NCI-H1105 (cell line): Measurements from ENCODE around the gene IL1RAPL2.
"Not testable (repeated sequence)": the region's sequence is repeated elsewhere in the genome, so short reads cannot be mapped to it uniquely, and the experiment has no call there.

Experiments used
- DNase-seq: peaks from one replicate; lab custom pipeline; 2025; lab: John Stamatoyannopoulos, UW

The IL1RAPL2 gene

DNA sequence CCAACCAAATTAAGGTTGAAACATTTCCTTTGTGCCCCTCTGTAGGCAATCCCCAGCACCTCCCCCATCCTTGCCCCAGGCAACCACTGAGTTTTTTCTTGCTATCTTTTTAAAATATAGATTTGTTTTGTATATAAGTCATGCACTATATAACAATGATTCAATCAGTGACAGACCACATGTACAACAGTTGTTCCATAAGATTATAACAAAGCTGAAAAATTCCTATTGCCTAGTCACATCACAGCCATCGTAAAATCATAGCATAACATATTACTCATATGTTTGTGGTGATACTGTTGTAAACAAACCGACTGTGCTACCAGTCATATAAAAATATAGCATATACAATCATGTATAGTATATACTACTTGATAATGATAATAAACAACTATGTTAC, 1044.4 kb downstream of the IL1RAPL2 start:
- DNase-seq: no peak

DNA sequence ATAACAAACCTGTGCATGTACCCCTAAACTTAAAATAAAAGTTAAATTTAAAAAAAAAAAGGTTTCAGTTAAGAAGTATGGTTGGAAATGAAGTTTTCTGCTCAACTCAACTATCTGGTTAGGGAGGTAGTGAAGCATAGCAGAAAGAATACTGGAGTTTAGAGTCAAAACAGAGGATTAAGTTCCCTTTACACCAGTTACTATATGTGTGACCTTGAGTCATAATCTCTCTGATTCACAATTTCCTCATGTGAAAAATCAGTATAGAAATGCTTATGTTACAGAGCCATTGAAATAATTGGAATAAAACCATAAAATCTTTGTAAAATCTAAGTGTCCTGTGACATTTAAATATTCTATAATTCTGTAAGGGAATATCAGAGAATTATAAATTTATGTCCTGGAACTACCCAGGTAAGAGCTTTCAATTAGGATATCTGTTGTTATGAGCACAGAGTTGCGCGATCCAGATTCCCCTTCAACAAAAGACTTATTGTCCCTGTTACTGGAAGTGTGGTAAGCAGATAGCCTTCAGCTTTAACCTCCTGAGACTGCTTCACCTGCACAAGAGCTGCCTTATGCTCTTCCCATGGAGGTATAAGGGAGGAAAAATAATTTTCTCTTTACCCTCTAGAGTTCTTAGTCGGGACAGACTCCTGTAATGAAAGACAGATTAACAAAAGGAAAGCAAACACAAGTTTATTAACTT, 1052.5 kb downstream of the IL1RAPL2 start:
- DNase-seq: no peak

DNA sequence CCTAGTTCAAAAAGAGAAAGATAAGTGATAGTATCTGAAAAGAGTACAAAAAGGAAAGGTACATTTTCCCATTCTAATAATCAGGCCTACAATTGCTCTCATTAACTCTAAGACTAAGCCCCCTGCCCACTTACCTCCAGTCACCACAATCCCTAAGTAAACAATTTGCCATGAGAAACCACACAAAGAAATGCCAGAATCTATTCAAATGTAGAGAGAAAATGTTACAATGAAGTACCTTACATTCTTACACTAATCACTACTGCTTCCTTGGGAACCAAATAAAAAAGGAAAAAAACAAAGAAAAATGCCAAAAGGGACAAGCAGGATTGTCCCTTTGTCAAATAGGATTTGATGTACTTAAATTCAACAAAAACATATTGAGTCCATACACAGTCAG, 1068.2 kb downstream of the IL1RAPL2 start:
- DNase-seq: no peak

DNA sequence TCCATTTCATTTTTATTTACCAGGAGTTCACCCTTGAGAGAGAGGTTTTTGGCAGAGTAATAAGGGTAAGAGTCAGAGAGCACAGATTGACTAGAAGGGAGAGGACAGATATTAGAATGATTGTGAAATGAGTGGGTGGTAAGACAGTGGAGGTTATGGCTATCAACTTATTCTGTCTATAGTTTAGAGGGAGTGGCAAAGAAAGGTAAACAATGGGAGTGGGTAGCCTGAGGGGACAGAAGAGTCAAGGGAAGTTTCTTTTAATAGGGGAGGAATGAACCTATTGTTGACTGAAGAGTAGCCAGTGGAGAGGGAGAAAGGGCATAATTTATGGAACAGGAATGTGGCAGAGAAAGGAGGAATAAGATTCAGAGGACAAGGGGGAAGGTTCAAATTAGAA, 1069.8 kb downstream of the IL1RAPL2 start:
- no peak for DNase-seq

DNA sequence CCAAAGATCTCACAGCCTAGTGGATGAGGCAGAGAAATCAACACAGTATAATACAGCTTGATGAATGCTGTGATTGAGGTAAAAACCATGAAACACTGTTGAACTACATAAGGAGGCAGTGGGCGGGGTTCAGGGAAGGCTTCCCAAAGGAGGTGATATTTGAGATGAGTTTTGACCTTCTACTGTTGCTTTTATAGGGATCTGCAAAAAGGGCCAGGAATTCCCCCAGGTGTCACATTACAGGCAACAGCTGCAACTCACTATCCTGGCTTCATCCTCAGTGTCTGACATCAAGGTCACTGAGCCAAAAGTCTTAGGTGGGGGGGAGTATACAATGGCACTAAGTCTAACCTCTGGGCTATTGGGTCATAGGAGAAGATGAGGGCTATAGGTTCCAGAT, 1070.7 kb downstream of the IL1RAPL2 start:
- no peak for DNase-seq

DNA sequence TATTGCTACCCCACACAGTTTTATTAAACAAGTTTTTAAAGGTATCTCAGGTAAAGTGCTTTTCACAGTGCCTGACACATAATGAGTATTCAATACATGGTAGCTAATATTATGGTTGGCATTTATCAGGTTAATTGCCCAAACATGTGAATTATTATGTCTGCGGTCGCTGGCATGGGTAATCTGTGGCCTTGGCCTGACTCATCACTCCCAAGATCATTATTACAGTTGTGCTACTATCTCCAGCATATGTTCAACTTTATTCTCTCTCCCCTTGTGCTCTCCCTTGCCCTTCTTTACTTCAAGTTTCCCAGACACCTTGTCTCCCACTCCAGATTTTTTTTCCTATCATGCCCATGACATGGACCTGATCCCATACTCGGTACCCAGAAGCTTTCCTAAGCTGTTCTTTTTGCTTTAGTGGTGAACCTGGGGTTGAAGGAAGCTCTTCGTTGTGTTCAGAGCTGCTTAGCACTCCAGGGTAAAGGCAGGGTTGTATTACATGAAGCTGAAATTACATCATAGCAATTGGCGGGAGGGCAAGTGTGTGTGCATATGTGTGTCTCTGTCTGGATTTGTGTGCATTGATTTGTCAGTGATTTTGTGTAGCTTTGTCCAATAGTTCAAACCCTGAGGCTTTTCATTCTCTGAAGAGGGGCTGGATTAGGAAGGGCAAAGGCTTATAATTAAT, 1079.8 kb downstream of the IL1RAPL2 start:
- no peak for DNase-seq

DNA sequence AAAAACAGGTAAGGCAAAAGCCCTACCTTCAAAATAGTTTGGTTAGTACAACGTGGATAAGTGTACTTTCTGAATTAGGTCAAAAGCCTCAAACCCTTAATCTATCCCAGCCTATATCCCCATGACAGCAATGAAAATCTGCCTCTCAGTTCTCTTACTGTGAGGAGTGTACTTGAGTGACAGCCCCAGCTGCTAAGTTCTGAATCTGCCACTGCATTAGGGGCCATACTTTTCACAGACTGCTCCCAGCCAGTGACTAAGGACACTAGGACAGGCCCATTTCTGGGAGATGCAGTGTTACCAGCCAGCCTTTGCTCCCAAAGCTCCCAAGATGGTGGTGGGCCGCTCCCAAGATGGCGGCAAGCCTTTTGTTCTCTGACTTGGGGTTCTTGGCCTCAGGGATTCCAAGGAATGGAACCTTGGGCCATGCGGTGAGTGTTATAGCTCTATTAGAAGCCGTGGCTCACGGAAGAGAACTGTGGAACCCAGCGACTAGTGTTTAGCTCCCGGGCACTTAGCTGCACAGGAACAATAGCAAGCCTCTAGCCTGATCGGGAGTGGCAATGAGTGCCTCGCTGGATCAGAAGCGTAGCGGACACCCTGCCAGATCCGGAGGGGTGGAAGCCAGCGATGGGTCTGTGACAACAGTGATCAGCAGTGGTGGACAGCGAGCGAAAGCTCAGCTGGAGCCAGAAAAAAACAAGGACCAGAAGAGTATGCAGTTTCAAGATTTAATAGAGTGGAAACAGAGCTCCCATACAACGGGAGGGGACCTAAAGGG, 1080.8 kb downstream of the IL1RAPL2 start:
- DNase-seq: no peak

DNA sequence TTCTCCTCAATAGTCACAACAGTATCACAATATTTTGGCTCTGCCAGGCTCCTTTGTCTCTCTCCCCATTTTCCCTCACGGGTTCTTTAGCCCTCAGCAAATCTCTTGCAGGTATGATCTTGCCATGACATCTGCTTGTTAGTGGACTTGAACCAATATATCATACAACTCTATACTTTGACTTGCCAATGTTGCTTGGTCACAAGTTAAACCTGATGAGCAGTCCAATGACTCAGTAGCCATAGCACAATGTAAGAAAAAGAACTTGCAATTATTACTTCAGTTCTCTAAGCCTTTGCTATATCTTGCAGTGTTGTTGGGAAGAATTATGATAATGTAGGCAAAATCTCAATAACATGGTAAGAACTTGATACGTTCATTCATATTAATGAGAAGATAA, 1081.8 kb downstream of the IL1RAPL2 start:
- no peak for DNase-seq

DNA sequence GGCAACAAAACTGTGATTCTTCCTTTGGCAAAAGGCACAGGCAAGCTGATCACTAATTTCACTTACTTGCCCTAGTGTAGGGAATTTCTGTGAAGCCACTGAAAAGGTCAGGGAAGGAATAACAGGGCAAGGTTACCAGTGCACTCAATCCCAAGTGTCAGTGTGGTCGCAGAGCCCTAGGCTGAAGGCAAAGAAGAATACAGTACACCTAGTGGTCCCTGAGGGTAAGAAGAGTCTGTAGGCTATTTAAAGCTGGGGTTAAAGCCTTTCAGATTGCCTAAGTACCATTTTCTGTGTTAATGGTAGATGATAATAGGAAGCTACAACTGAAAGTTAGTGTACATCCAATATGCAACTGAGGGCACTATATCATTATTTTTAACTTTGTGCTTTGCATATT, 1082.7 kb downstream of the IL1RAPL2 start:
- DNase-seq: no peak

DNA sequence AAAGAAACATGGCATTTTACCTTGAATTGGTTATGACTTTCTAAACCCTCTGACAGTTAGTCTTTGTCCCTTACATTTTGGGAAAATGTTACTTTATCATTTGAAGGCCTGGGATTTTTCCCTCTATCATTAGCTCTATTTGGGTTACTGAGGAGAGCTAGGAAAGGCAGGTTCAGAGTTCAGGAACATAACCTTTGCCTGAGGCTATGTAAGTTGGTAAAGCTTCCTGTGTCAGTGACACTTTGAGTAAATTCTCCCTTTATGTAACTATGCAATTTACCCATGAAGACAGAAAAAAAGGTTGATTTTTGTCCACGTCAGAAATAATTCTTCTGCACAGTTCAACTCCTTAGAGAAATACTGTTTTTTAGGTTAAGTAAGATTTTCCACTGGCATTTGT, 1084.6 kb downstream of the IL1RAPL2 start:
- DNase-seq: no peak

DNA sequence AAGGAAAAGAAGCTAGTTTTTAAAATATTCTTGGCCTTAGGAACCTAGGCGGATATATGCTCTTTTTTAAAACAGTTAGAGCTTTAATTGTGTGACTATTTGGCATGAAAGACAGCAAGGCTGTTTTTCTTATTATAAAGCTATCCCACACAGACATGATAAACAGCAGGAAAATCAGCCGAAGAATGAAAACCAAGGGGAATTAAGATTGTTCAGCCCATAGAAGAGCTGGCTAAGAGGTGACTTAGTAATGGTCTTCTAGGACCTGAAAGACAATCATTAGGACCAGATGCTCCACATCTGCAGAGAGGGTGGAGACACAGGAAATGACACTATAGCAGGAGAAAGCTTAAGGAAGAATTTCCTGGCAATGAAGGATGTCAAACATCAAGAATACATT, 1085.0 kb downstream of the IL1RAPL2 start:
- DNase-seq: no peak

DNA sequence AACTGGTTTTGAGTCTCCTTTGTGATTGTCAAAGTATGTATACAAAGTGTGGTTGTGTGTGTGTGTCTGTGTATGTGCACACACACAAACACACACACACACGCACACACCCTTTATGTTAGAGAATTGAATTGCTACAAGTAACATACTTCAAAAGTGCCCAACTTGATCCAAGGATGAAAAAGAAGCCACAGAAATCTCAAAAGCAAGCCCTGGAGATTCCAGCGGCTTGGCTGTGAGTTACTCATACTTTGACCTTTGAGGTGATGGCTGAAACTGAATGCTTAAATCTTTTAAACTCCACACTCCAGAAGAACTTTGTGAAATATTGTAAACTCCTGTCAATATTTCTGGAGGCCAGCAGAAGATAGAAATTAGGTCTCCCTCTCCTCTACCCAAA, 1087.9 kb downstream of the IL1RAPL2 start:
- DNase-seq: no peak

DNA sequence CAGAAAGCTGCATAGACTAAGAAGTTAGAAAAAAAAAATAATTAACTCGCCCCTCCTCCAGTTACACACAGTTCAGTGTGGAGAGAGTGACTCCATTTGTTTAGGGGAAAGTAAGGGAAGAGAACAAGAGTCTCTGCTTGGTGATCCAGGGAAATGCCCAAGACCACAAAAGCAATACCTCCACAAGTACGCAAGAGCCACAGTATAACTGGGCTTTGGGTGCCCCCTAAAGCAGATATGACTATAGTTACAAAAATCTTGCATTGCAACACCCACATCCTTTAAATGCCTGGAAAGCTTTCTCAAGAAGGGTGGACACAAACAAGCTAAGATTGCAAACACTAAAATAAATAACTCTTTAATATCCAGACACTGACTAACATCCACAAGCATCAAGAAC, 1092.1 kb downstream of the IL1RAPL2 start:
- no peak for DNase-seq

DNA sequence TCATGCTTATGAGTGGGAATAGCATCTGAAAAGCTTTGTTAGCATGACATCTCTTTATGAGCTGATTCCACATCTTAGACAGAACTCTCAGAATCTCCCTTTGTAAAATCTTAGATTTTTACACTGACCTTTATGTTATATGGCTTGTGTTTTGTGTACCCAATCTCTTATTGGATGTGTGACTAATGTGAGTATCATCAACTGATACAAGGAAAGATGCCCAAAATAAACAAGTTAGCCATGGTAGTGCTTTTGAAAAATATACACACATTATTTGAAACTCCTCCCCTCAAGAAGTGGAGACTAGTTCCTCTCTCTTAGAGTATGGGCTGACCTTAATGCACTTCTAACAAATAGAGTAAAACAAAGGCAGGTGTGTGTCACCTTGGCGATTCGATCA, 1096.2 kb downstream of the IL1RAPL2 start:
- DNase-seq: no peak

DNA sequence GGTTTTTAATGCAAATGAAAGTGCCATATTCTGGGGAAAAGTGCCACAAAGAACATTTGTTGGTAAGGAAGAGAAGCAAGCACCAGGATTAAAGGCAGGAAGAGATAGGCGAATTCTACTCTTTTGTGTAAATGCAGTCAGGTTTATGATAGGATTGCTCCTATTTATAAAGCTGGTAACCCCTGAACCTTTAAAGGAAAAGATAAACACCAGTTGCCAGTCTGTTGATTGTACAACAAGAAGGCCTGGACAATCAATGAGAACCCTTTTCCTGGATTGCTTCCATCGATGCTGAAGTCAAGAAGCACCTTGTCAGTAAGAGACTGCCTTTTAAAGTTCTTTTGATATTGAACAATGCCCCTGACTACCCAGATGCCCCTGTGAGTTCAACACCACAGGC, 1098.2 kb downstream of the IL1RAPL2 start:
- no peak for DNase-seq

DNA sequence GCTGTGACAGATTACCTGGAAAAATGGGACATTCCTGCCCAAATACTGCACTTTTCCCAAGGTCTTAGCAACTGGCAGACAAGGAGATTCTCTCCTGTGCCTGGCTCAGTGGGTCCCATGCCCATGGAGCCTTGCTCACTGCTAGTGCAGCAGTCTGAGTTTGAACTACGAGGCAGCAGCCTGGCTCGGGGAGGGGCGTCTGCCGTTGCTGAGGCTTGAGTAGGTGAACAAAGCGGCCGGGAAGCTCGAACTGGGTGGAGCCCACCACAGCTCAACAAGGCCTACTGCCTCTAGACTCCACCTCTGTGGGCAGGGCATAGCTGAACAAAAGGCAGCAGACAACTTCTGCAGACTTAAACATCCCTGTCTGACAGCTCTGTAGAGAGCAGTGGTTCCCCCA, 1118.3 kb downstream of the IL1RAPL2 start:
- not testable (repeated sequence) for DNase-seq

DNA sequence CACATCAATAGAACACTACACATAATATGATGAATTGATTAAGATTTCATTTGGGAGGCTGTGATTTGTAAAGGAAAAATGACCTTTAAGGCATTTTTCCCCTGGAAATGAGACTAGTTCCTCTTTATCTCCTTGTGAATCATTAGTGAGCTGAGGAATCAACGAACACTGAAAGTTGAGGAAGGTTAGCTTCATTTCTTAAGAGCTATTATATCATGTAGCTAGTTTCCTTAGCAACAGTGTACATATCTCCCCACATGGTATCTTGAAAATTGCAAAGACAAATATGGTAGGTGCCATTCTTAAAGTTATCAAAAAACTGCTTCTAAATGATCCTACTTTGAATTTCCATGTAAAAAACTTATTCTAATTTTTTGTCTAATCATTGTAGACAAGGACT, 1128.8 kb downstream of the IL1RAPL2 start:
- DNase-seq: no peak

DNA sequence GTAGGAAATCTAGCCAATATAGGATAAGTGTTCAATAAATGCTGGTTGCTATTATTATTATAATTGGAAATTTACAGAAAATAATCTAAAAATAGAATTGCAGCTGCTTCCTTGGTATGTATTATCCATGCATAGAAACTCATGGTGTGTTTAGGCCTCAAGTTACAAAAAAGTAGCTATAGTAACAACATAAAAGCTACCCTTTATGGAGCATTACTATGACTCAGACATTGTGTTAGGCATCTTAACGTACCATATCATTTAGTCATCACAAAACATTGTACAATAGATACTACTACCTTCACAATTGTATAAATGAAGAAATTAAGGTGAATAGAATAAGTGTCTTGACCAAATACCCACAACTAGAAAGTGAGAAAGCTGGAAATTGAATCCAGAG, 1129.5 kb downstream of the IL1RAPL2 start:
- no peak for DNase-seq

DNA sequence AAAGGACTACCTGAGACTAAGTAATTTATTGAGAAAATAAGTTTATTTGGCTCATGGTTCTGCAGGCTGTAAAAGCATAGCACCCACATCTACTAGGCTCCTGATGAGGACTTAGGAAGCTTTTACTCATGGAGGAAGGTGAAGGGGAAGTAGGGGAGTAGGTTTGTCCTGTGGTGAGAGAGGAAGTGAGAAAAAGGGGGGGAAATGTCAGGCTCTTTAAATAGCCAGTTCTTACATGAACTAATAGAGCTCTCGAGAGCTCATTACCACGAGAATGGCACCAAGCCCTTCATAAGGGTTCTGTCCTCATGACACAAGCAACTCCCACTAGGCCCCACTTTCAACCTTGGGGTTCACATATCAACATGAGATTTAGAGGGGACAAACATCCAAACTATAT, 1130.9 kb downstream of the IL1RAPL2 start:
- no peak for DNase-seq

DNA sequence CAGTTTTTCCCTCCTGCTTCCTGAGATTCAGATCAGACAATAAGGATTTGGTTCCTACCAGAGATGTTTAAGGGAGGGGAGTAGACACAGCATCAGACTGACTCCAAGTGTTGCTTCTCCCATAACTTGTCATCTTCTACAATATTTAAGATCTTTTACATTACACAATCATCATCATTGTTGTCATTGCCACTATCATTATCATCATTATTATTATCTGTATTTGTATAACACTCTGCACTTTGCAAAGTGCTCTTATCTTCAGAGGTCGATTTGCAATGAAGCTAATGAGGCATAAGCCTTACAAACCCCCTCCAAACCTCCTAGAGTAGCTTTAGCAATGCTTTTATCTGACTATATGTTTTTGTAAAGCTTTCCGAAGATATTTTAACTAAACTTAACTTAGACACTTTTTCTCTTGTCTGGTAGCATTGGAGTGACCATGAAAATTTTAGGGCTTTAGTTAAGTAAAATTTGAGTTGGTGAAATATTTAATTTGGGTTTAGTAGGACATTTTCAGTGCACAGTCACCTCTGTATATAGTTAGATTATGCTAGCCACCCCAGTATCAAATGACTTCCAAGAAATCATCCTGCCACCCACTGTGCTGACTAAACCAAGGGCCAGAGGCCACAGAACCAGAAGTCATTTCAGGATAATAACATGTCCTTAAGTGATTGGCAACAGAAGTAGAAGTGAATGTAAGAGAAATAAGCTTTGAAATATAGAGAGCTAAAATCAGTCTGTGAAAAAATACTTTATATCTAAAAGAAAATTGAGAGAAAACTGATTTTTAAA, 1132.2 kb downstream of the IL1RAPL2 start:
- DNase-seq: no peak

DNA sequence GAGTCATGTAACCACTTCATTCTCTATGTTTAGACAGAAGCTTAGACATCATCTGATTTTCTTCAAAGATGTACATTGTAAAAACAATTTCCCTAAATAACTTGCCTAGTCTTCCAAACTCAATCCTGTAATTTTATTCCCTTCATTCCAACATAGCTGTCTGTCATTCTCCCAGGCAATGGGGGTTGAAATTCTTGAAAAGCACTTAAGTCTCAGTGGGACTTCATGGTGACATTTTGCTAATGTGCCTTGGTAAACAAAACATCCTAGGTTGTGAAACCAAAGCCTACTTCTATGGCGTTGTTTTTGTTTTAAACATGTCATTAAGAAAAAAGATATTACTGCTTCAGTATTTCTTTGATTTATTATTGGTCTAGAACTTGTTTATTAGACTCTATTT, 1134.3 kb downstream of the IL1RAPL2 start:
- DNase-seq: no peak

DNA sequence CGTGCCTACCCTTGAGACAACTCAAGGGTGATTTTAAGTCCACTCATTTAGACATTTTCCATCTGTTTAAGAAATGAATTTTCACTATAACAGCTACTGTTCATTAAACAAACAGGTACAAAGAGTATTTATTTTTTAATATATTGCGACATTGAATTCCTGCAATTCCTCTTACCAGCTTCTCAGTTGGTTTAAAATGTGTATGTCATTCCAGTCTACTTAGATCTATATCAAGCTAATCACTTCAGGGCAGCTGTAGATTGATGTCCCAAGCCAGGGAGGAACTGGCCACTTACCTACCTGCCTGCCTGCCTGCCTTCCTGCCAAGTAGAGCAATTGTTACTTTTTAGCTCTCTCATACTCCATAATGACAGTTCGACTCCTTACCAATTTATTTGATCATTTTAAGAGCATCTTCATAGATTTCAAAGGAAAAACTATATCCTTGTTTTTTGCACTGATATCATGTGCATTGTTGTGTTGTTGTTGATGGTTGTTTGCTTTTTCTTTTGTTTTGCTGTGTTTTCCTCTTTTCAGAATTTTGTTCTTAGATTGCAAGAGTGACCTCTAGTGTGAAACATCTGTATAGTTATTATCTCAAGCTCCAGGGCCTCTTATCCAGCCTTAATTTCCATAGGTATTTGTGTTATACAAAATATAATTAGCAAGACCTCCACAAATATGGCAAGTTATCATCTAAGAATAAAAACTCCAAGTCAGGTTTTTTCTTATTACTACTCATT, 1135.5 kb downstream of the IL1RAPL2 start:
- no peak for DNase-seq
